Thoracic aorta (tissue), 2 donors: ENCODE measurements around the gene UNC5A. TPM values are rescaled to one million over a fixed set of nuclear protein-coding genes. Genes with fewer than 3 reads are reported as not detected.

Source experiments
- ATAC-seq: fragments of 150-250 bp; one replicate; pipeline ENCODE4 v1.8.0; 2017; ENCODE audit warnings: low read depth; ENCODE audit not compliant: insufficient number of reproducible peaks, low FRiP score
- DNase-seq: peaks from one replicate; pipeline ENCODE4 v3.0.0-alpha.2; 2020; ENCODE audit warnings: low spot score
- H3K27ac ChIP-seq, 2 donors: fragments of 200-600 bp; sonication (generic); 1 replicate in 1 of 2; 2 replicates in 1 of 2; pipeline ENCODE4 v1.5.1; 2016; ENCODE audit warnings: mild to moderate bottlenecking in 2 of 2, moderate library complexity in 2 of 2
- H3K27me3 ChIP-seq: fragments of 200-600 bp; sonication (generic); replicated peaks from 2 replicates; pipeline ENCODE4 v1.6.0; 2016; ENCODE audit warnings: mild to moderate bottlenecking; ENCODE audit not compliant: insufficient read depth
- H3K36me3 ChIP-seq: fragments of 200-600 bp; sonication (generic); one replicate; pipeline ENCODE4 v1.5.1; 2016
- H3K4me1 ChIP-seq, 2 donors: fragments of 200-600 bp; sonication (generic); 1 replicate in 1 of 2; 2 replicates in 1 of 2; pipeline versions ENCODE4 v1.5.1 to v1.6.0; 2016; ENCODE audit warnings: low read depth in 2 of 2, mild to moderate bottlenecking in 1 of 2; ENCODE audit not compliant: control insufficient read depth in 1 of 2
- H3K4me3 ChIP-seq: fragments of 200-600 bp; sonication (generic); 2 replicates; pipeline ENCODE4 v1.5.1; 2016; ENCODE audit warnings: mild to moderate bottlenecking
- H3K9me3 ChIP-seq: fragments of 200-600 bp; sonication (generic); 2 replicates; pipeline ENCODE4 v1.5.1; 2016
- total RNA-seq, 2 donors: library from RNA; depleted of rRNA; stranded (reverse); fragments of >200 nt; gene quantifications; one replicate each; pipeline versions ENCODE4 v1.1.0 to v1.2.3, GENCODE V29; 2016
- TF ChIP-seq, protein P1 (sequence below): fragments of 200-600 bp; sonication (generic); IDR thresholded peaks from one replicate; pipeline ENCODE4 v1.5.1; 2019; ENCODE audit warnings: antibody characterized with exemption

Gene UNC5A
- total RNA-seq, result not detected

- no peaks in the 10 kb centered on the region for H3K9me3 ChIP-seq
These were observed at the start of gene UNC5A for GRCh38 chr5:176810081-176810597. UNC5A (plus strand) TSS chr5:176810559; CDS start chr5:176810751, 192 bp downstream.

GRCh38 chr5:176761755-176762154, 48.6 kb upstream of the UNC5A start:
- ATAC-seq, result no peak

More at GRCh38 chr5:176810081-176810597, at the start of gene UNC5A:
- ATAC-seq (no peak), DNase-seq (no peak)
- Histone ChIP-seq H3K27me3 (no peaks in the 10 kb centered on the region), H3K36me3 (no peaks in the 10 kb centered on the region), H3K4me1 (peaks cover 3 to 20% of the 10 kb centered on the region in 2 donors), H3K4me3 (peak within 1 kb of the TSS; percentile 47), H3K27ac (no peak within 1 kb of the TSS)
- TF ChIP-seq, protein P1, sequence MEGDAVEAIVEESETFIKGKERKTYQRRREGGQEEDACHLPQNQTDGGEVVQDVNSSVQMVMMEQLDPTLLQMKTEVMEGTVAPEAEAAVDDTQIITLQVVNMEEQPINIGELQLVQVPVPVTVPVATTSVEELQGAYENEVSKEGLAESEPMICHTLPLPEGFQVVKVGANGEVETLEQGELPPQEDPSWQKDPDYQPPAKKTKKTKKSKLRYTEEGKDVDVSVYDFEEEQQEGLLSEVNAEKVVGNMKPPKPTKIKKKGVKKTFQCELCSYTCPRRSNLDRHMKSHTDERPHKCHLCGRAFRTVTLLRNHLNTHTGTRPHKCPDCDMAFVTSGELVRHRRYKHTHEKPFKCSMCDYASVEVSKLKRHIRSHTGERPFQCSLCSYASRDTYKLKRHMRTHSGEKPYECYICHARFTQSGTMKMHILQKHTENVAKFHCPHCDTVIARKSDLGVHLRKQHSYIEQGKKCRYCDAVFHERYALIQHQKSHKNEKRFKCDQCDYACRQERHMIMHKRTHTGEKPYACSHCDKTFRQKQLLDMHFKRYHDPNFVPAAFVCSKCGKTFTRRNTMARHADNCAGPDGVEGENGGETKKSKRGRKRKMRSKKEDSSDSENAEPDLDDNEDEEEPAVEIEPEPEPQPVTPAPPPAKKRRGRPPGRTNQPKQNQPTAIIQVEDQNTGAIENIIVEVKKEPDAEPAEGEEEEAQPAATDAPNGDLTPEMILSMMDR, result no peak

DNA sequence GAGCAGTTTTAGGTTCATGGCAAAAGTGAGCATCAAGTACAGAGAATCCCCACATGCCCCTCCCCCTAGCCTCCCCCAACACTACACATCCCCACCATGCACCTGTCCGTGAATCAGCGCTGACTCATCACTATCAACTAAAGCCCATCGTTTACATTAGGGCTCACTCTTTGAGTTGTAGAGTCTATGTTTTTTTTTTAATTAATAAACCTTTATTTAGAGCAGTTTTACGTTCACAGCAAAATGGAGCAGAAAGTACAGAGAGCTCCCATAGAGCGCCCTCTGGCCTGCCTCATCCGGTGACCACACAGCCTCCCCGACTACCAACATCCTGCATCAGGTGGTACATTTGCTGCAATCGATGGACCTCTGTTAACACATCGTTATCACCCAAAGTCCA, 47.9 kb upstream of the UNC5A start:
- Histone ChIP-seq H3K27ac (no peak overlapping the region), H3K9me3 (peaks cover 8% of the 10 kb centered on the region), H3K27me3 (no peaks in the 10 kb centered on the region), H3K4me1 (no peaks in the 10 kb centered on the region), H3K4me3 (no peak overlapping the region), H3K36me3 (no peaks in the 10 kb centered on the region)
- DNase-seq (no peak), ATAC-seq (no peak)
- TF ChIP-seq, protein P1, result no peak

More at GRCh38 chr5:176761755-176762154, 48.6 kb upstream of the UNC5A start:
- H3K36me3 ChIP-seq, result no peaks in the 10 kb centered on the region
- H3K9me3 ChIP-seq, result peaks cover 8% of the 10 kb centered on the region
- no peak for DNase-seq
- H3K27ac ChIP-seq, result no peak overlapping the region
- no peaks in the 10 kb centered on the region for H3K27me3 ChIP-seq
- H3K4me1 ChIP-seq, result no peaks in the 10 kb centered on the region
- TF ChIP-seq, protein P1, result no peak
- no peak overlapping the region for H3K4me3 ChIP-seq

DNA sequence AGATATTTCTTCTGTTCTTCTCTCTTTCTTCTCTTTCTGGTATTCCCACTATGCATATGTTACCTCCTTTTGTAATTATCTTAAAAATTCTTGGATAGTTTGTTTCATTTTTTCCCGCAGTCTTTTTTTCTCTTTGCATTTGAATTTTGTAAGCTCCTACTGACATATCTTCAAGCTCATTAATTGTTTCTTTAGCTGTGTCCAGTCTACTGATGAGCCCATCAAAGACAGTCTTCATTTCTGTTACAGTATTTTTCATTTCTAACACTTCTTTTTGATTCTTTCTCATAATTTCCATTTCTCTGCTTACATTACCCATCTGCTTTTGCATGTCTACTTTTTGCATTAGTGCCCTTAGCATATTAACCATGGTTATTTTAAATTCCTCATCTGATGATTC, 44.7 kb upstream of the UNC5A start:
- ATAC-seq, result no peak
- Histone ChIP-seq H3K9me3 (peaks cover 8% of the 10 kb centered on the region), H3K36me3 (no peaks in the 10 kb centered on the region), H3K27ac (no peak overlapping the region), H3K4me1 (no peaks in the 10 kb centered on the region), H3K4me3 (no peak overlapping the region), H3K27me3 (no peaks in the 10 kb centered on the region)
- no peak for DNase-seq
- TF ChIP-seq, protein P1, result no peak

GRCh38 chr5:176768174-176768970, 42.0 kb upstream of the UNC5A start:
- DNase-seq (no peak), ATAC-seq (no peak)
- H3K4me1 ChIP-seq, result no peaks in the 10 kb centered on the region
- TF ChIP-seq, protein P1, result no peak
- H3K9me3 ChIP-seq, result peaks cover 8% of the 10 kb centered on the region
- no peaks in the 10 kb centered on the region for H3K27me3 ChIP-seq
- H3K4me3 ChIP-seq, result no peak overlapping the region
- no peaks in the 10 kb centered on the region for H3K36me3 ChIP-seq
- H3K27ac ChIP-seq, result no peak overlapping the region
